Vagina (tissue), 2 donors: ENCODE results near the gene NPAS2. TPM values are rescaled to one million over a fixed set of nuclear protein-coding genes. Genes with fewer than 3 reads are reported as not detected.

Experiments
- DNase-seq, 2 donors: peaks; one replicate each; pipeline ENCODE4 v3.0.0-alpha.2; 2017; ENCODE audit errors: extremely low spot score in 2 of 2
- H3K27ac ChIP-seq: fragments of 200-600 bp; sonication (generic); one replicate; pipeline ENCODE4 v1.5.1; 2019
- H3K27me3 ChIP-seq: fragments of 200-600 bp; sonication (generic); one replicate; pipeline ENCODE4 v1.5.1; 2019
- H3K36me3 ChIP-seq, 2 donors: fragments of 200-600 bp; sonication (generic); one replicate each; pipeline ENCODE4 v1.5.1; 2017 to 2019
- H3K4me1 ChIP-seq: fragments of 200-600 bp; sonication (generic); one replicate; pipeline ENCODE4 v1.5.1; 2019
- H3K4me3 ChIP-seq, 2 donors: fragments of 200-600 bp; sonication (generic); 1 replicate in 1 of 2; 2 replicates in 1 of 2; pipeline ENCODE4 v1.5.1; 2016 to 2019
- H3K9me3 ChIP-seq: fragments of 200-600 bp; sonication (generic); one replicate; pipeline ENCODE4 v1.5.1; 2019
- POLR2A ChIP-seq, 2 donors: fragments of 450-650 bp; IDR thresholded peaks; one replicate each; pipeline ENCODE4 v1.6.1; 2017; ENCODE audit warnings: antibody characterized with exemption in 2 of 2, mild to moderate bottlenecking in 2 of 2, moderate library complexity in 2 of 2
- POLR2AphosphoS5 ChIP-seq, 2 donors: sonication (generic); formaldehyde crosslinking; IDR thresholded peaks; one replicate each; pipeline ENCODE4 v1.9.0; 2017; ENCODE audit warnings: antibody characterized with exemption in 2 of 2, mild to moderate bottlenecking in 2 of 2, low read depth in 1 of 2; ENCODE audit not compliant: insufficient read depth in 1 of 2
- intact Hi-C: fragments of 100-400 bp; cut with DNase I; formaldehyde crosslinking; loops from one replicate; pipeline ENCODE4 v1.15.1; 2023
- total RNA-seq: library from RNA; depleted of rRNA; stranded (reverse); fragments of >200 nt; gene quantifications from one replicate; pipeline ENCODE4 v1.2.3, GENCODE V29; 2016
- TF ChIP-seq, protein P1 (sequence below), 3 experiments: fragments of 450-650 bp in 2 of 3; fragments of 200-600 bp in 1 of 3; sonication (generic) in 1 of 3; IDR thresholded peaks; one replicate each; pipeline ENCODE4 v1.5.1; 2017 to 2019; ENCODE audit warnings: antibody characterized with exemption in 3 of 3, mild to moderate bottlenecking in 2 of 3, moderate library complexity in 2 of 3

The NPAS2 gene
- total RNA-seq, 1 donor from 2014 or later = 37.6 TPM

DNA sequence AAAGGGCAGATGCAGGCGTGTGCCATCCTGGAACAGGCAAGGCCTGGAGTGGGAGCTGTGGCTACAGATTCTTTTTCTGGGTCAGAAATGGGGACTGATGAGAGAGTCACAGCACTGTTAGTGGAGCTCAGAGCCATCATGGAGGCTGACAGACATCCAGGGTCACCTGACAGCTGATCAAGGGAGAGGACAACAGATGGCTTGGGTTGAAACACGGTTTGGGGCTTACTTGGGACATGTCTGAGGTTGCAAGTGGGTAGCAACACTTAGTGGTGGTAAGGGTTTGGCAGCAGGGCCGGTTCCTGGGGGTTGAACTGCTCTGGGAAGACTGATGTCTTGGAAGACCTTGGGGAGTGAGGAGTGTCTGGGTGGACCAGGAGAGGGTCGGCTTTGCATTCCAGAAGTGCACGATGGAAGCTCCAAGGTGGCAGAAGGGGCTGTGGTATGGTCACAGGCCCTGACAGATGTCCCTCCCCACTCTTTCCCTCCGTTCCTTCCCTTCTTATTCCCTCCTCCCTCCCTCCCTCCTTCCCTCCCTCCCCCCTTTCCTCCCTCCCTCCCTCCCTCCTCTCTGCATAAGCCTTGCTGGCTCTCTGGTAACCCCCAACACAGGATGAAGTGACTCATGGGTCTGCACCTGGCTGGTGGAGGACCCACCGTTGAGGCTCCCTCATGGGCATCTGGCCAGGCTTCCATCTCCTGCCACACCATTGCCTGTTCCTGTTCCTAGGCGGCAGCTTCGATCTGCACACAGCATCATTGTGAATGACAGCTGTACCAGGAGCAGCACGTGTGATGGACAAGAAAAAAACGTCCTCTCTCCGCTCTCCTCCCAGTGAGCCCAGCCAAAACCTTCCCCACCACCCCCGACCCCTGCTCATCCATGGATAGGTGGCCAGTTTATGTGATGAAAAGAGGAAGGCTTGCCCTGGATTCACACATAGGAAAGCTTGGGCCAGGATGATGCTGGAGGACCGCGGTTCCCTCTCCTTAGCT lies 118.4 kb downstream of the NPAS2 start:
- TF ChIP-seq POLR2AphosphoS5 (IDR thresholded peaks at IDR 0.05; ENCODE audit: insufficient read depth in 1 of 2, low read depth in 1 of 2) = no peak
- TF ChIP-seq, protein P1, sequence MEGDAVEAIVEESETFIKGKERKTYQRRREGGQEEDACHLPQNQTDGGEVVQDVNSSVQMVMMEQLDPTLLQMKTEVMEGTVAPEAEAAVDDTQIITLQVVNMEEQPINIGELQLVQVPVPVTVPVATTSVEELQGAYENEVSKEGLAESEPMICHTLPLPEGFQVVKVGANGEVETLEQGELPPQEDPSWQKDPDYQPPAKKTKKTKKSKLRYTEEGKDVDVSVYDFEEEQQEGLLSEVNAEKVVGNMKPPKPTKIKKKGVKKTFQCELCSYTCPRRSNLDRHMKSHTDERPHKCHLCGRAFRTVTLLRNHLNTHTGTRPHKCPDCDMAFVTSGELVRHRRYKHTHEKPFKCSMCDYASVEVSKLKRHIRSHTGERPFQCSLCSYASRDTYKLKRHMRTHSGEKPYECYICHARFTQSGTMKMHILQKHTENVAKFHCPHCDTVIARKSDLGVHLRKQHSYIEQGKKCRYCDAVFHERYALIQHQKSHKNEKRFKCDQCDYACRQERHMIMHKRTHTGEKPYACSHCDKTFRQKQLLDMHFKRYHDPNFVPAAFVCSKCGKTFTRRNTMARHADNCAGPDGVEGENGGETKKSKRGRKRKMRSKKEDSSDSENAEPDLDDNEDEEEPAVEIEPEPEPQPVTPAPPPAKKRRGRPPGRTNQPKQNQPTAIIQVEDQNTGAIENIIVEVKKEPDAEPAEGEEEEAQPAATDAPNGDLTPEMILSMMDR (IDR thresholded peaks at IDR 0.05) = no peak
- no peak for TF ChIP-seq POLR2A (IDR thresholded peaks at IDR 0.05)
- no peaks in the 10 kb centered on the region for H3K27me3 ChIP-seq

DNA sequence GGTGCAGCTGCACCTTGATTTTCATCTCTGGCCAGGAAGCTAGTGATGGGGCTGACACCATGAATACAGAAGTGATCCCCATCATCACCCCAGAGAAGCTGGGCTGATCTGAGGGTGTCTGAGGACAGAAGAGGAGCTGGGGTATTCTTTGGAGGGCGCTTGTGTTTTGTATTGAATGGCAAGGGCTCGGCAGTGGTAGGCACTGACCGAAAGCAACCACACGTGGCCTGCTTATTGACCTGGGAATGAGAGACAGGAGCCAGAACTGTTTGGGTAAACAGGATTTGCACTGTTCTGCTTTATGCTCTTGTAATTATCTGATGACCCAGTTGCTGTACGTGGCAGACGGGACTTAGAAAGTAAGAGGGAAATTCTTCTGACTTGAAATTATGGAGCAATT lies 119.5 kb downstream of the NPAS2 start:
- DNase-seq = peak; percentile 31 to 86
- H3K4me1 ChIP-seq = no peaks in the 10 kb centered on the region
- H3K4me3 ChIP-seq = no peak overlapping the region
- TF ChIP-seq, protein P1 (IDR thresholded peaks at IDR 0.05) = no peak
- TF ChIP-seq POLR2AphosphoS5 (IDR thresholded peaks at IDR 0.05; ENCODE audit: insufficient read depth in 1 of 2, low read depth in 1 of 2) (no peak), POLR2A (IDR thresholded peaks at IDR 0.05) (no peak)
- H3K9me3 ChIP-seq = no peaks in the 10 kb centered on the region
- intact Hi-C loops = no loop called here
- peaks cover 0 to 6% of the 10 kb centered on the region in 2 donors for H3K36me3 ChIP-seq
- no peak overlapping the region for H3K27ac ChIP-seq
- no peaks in the 10 kb centered on the region for H3K27me3 ChIP-seq

More for the DNA sequence above, 118.4 kb downstream of the NPAS2 start:
- Histone ChIP-seq H3K4me3 (no peak overlapping the region), H3K9me3 (no peaks in the 10 kb centered on the region), H3K4me1 (no peaks in the 10 kb centered on the region), H3K27ac (no peak overlapping the region), H3K36me3 (peaks cover 0 to 7% of the 10 kb centered on the region in 2 donors)
- DNase-seq = peak; percentile 49 to 79
- intact Hi-C loops = no loop called here

DNA sequence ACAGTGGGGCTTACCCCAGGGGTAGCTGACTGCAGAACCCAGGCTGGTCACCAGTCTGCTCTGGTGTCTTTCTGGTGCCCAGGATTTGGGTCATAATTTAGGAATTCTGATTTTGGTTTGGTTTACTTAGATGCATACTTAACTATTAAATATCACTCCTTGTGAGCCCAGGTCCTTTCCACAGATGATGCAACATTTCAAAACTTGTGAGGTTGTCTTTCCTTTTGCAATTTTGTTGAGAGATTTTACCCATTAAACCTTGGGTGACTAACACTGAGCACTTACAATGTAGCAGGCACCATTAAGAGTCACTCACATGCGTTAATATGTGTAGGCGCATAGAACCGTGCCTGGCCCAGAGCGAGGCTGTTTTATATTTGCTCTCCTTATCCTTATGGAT lies 120.3 kb downstream of the NPAS2 start:
- Histone ChIP-seq H3K4me1 (no peaks in the 10 kb centered on the region), H3K36me3 (no peaks in the 10 kb centered on the region), H3K27ac (no peak overlapping the region), H3K4me3 (no peak overlapping the region), H3K27me3 (no peaks in the 10 kb centered on the region), H3K9me3 (no peaks in the 10 kb centered on the region)
- intact Hi-C loops = no loop called here
- TF ChIP-seq, protein P1 (IDR thresholded peaks at IDR 0.05) = no peak
- no peak for TF ChIP-seq POLR2A (IDR thresholded peaks at IDR 0.05)
- TF ChIP-seq POLR2AphosphoS5 (IDR thresholded peaks at IDR 0.05; ENCODE audit: insufficient read depth in 1 of 2, low read depth in 1 of 2) = no peak
- DNase-seq = no peak

DNA sequence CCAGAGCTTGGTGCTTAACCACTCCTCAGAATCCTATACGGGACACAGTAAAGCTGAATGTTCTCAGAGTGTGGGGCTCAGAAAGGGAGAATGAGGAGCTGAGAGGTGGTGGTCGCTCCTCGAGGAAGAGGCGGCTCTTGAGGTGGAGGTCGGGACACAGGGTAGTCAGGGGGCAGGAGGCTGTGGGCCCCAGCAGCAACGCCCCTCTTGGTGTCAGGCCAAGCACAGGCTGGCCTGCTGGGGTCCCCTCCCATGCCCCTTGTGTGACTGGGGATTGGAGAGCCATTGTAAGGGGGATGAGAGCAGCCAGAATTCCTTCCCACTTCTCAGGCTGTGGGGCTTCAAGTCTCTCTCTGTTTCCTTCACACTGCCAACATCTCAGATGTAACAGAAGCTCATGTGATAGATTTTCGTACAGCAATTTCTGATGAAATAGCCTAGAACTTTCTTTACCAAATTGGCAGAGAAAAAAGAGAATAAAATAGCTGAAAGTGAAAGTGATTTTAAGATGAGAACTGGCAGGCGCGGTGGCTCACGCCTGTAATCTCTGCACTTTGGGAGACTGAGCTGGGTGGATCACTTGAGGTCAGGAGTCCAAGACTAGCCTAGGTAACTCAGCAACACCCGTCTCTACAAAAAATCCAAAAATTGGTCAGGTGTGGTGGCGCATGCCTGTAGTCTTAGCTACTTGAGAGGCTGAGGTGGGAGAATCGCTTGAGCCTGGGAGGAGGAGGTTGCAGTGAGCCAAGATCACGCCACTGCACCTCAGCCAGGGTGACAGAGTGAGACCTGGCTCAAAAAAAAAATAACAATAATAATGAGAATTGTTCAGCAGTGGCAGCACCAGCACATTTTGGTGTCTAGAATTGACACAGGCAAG lies 121.1 kb downstream of the NPAS2 start:
- Histone ChIP-seq H3K4me1 (no peaks in the 10 kb centered on the region), H3K9me3 (no peaks in the 10 kb centered on the region), H3K4me3 (no peak overlapping the region), H3K27ac (no peak overlapping the region), H3K27me3 (no peaks in the 10 kb centered on the region), H3K36me3 (no peaks in the 10 kb centered on the region)
- TF ChIP-seq, protein P1 (IDR thresholded peaks at IDR 0.05) = no peak
- no peak for TF ChIP-seq POLR2A (IDR thresholded peaks at IDR 0.05)
- no peak for TF ChIP-seq POLR2AphosphoS5 (IDR thresholded peaks at IDR 0.05; ENCODE audit: insufficient read depth in 1 of 2, low read depth in 1 of 2)
- peak in 1 of 2 donors; percentile 79 for DNase-seq
- intact Hi-C loops = no loop called here
